Neural progenitor cell (in vitro differentiated cells): Measurements from ENCODE around the gene PRPSAP1. TPM values are rescaled to one million over a fixed set of nuclear protein-coding genes. Genes with fewer than 3 reads are reported as not detected.

Experiments
- DNase-seq: peaks from one replicate; pipeline ENCODE4 v3.0.0-alpha.2; 2016; ENCODE audit warnings: low spot score
- H2AFZ ChIP-seq: fragments of 200-600 bp; sonication (generic); replicated peaks from 2 replicates; pipeline ENCODE4 v1.6.1; 2016; ENCODE audit warnings: antibody characterized with exemption
- H3F3A ChIP-seq: fragments of 200-600 bp; sonication (generic); 2 replicates; pipeline ENCODE4 v1.6.1; 2016; ENCODE audit warnings: antibody characterized with exemption, low read depth
- H3K27ac ChIP-seq: fragments of 200-600 bp; sonication (generic); 2 replicates; pipeline ENCODE4 v1.5.1; 2016; ENCODE audit warnings: mild to moderate bottlenecking
- H3K27me3 ChIP-seq: fragments of 200-600 bp; sonication (generic); 2 replicates; pipeline ENCODE4 v1.6.1; 2016; ENCODE audit warnings: mild to moderate bottlenecking, moderate library complexity
- H3K36me3 ChIP-seq: fragments of 200-600 bp; sonication (generic); 2 replicates; pipeline ENCODE4 v1.5.1; 2016
- H3K4me1 ChIP-seq: fragments of 200-600 bp; sonication (generic); 2 replicates; pipeline ENCODE4 v1.6.1; 2016; ENCODE audit warnings: mixed run types
- H3K4me2 ChIP-seq: fragments of 200-600 bp; sonication (generic); 2 replicates; pipeline ENCODE4 v1.6.1; 2016
- H3K4me3 ChIP-seq: fragments of 200-600 bp; sonication (generic); 2 replicates; pipeline ENCODE4 v1.5.1; 2016
- H3K79me2 ChIP-seq: fragments of 200-600 bp; sonication (generic); 2 replicates; pipeline ENCODE4 v1.6.1; 2016; ENCODE audit warnings: low read depth
- H3K9ac ChIP-seq: fragments of 200-600 bp; sonication (generic); 2 replicates; pipeline ENCODE4 v1.6.1; 2016
- H3K9me3 ChIP-seq: fragments of 200-600 bp; sonication (generic); 2 replicates; pipeline ENCODE4 v1.5.1; 2016; ENCODE audit warnings: low read depth
- H4K20me1 ChIP-seq: fragments of 200-600 bp; sonication (generic); 2 replicates; pipeline ENCODE4 v1.6.1; 2016; ENCODE audit warnings: low read depth
- H3K27ac Mint-ChIP-seq: 3 replicates; pipeline ENCODE4 v1.8.0; 2021; ENCODE audit warnings: mixed read lengths
- H3K27me3 Mint-ChIP-seq: 2 replicates; pipeline ENCODE4 v1.8.0; 2022; ENCODE audit warnings: low read depth, mild to moderate bottlenecking, inconsistent platforms, moderate library complexity, mixed read lengths; ENCODE audit not compliant: insufficient read depth
- H3K36me3 Mint-ChIP-seq: 3 replicates; pipeline ENCODE4 v1.8.0; 2021; ENCODE audit warnings: mixed read lengths
- H3K4me1 Mint-ChIP-seq: 3 replicates; pipeline ENCODE4 v1.8.0; 2021; ENCODE audit warnings: mixed read lengths
- H3K4me3 Mint-ChIP-seq: 3 replicates; pipeline ENCODE4 v1.8.0; 2021; ENCODE audit warnings: mild to moderate bottlenecking, moderate library complexity, mixed read lengths
- H3K9me3 Mint-ChIP-seq: 3 replicates; pipeline ENCODE4 v1.8.0; 2020; ENCODE audit warnings: mixed read lengths
- EZH2 ChIP-seq: fragments of 200-600 bp; sonication (generic); IDR thresholded peaks from 2 replicates; pipeline ENCODE4 v1.6.1; 2017; ENCODE audit warnings: antibody characterized with exemption, mild to moderate bottlenecking, moderate library complexity
- EZH2phosphoT487 ChIP-seq: fragments of 200-600 bp; sonication (generic); IDR thresholded peaks from 2 replicates; pipeline ENCODE4 v1.6.1; 2017; ENCODE audit warnings: antibody characterized with exemption
- total RNA-seq: library from RNA; depleted of rRNA; stranded (reverse); fragments of >200 nt; gene quantifications from 2 replicates; pipeline ENCODE4 v1.2.3, GENCODE V29; 2015; ENCODE audit warnings: low replicate concordance
- TF ChIP-seq, protein P1 (sequence below): fragments of 200-600 bp; sonication (generic); IDR thresholded peaks from 2 replicates; pipeline ENCODE4 v1.5.1; 2017; ENCODE audit warnings: antibody characterized with exemption, mild to moderate bottlenecking

PRPSAP1 gene
- total RNA-seq, 1 donor from 2014 or later = 89.7 TPM

DNA sequence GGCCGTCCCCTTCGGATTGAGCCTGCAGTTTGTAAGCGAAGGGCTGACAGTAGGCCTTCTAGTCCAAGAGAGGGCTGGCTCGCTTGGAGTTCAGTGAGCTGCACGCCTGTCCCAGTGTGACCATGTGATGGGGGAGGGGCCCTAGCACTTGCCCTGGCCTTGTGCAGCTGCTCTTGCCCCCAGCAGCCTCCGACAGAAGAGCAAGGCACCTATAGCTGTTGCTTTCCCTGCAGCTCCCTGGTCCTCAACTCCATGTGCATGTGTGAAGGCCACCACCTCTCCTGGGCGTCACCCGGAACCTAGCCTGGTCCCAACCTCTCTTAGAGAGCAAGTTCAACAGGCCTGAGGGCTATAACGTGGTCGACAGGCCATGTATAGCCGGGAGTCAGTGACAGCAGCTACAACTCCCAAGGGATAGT is 36.3 kb upstream of the PRPSAP1 start:
- Histone ChIP-seq H3K27me3 (peaks cover 18% of the 10 kb centered on the region), H3K4me2 (no peak overlapping the region), H3K27ac (no peak overlapping the region), H3K9me3 (no peaks in the 10 kb centered on the region), H3K4me1 (no peaks in the 10 kb centered on the region), H3K79me2 (no peaks in the 10 kb centered on the region), H3K9ac (no peak overlapping the region), H3K4me3 (no peak overlapping the region), H3F3A (peaks cover 14% of the 10 kb centered on the region), H2AFZ (no peak overlapping the region), H4K20me1 (peaks cover 13% of the 10 kb centered on the region), H3K36me3 (no peaks in the 10 kb centered on the region)
- no peak for DNase-seq
- peaks cover 11% of the 10 kb centered on the region for H3K36me3 Mint-ChIP-seq
- H3K4me1 Mint-ChIP-seq = peaks cover 28% of the 10 kb centered on the region
- H3K27me3 Mint-ChIP-seq = peaks cover 4% of the 10 kb centered on the region
- H3K9me3 Mint-ChIP-seq = no peaks in the 10 kb centered on the region
- TF ChIP-seq EZH2phosphoT487 = no peak
- TF ChIP-seq, protein P1, sequence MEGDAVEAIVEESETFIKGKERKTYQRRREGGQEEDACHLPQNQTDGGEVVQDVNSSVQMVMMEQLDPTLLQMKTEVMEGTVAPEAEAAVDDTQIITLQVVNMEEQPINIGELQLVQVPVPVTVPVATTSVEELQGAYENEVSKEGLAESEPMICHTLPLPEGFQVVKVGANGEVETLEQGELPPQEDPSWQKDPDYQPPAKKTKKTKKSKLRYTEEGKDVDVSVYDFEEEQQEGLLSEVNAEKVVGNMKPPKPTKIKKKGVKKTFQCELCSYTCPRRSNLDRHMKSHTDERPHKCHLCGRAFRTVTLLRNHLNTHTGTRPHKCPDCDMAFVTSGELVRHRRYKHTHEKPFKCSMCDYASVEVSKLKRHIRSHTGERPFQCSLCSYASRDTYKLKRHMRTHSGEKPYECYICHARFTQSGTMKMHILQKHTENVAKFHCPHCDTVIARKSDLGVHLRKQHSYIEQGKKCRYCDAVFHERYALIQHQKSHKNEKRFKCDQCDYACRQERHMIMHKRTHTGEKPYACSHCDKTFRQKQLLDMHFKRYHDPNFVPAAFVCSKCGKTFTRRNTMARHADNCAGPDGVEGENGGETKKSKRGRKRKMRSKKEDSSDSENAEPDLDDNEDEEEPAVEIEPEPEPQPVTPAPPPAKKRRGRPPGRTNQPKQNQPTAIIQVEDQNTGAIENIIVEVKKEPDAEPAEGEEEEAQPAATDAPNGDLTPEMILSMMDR = no peak
- no peak for TF ChIP-seq EZH2
- H3K4me3 Mint-ChIP-seq = no peak overlapping the region
- H3K27ac Mint-ChIP-seq = no peak overlapping the region

DNA sequence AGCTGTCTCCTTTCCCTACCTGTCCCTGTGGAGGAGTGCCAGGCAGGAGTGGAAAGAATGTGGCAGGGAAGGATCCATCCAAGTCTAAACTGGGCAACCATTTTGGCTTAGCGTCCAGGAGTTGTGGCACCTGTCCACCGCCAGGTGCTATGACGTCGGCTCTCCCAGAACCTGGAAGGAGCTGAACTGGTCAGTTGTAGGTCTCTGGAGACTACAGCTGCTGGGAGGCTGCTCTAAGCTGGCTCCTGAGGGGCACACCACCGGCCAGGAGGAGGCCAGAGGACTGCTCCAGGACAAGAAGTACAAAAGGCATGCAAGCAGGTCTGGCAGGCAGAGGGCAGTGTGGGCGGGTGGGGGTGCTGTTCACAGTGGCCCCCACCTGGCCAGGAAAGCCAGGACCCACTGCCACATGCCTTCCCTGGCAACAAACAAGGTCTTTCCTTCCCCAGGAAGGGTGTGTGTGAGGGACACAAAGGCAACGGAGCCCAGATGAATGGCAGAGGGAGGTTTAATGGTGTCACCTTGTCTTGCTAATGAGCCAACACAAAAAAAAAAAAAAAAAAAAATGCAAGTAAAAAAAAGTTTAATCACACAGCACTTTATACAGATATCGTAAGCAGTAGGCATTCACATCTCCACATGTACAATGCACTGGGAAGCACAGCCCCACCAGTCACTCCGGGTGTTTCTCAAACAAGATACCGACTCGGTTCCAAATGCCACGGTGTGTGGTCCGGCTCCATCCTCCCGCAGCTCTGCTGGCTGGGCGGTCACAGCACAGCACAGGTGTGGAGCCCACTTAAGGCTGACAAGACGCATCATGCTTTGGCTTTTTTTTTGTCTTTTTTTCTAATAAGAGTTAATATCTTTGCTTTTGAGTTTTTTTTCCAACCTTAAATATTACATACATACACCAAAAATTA is 35.5 kb upstream of the PRPSAP1 start:
- Histone ChIP-seq H3K4me3 (no peak overlapping the region), H3F3A (peaks cover 19% of the 10 kb centered on the region), H3K4me1 (no peaks in the 10 kb centered on the region), H3K27ac (no peak overlapping the region), H3K36me3 (no peaks in the 10 kb centered on the region), H3K4me2 (no peak overlapping the region), H3K9me3 (no peaks in the 10 kb centered on the region), H2AFZ (no peak overlapping the region), H4K20me1 (peaks cover 14% of the 10 kb centered on the region), H3K9ac (no peak overlapping the region), H3K79me2 (no peaks in the 10 kb centered on the region), H3K27me3 (peaks cover 26% of the 10 kb centered on the region)
- Mint-ChIP-seq H3K4me1 (peaks cover 28% of the 10 kb centered on the region), H3K27ac (no peak overlapping the region), H3K27me3 (peaks cover 4% of the 10 kb centered on the region), H3K4me3 (no peak overlapping the region), H3K9me3 (no peaks in the 10 kb centered on the region), H3K36me3 (peaks cover 11% of the 10 kb centered on the region)
- DNase-seq = no peak
- TF ChIP-seq EZH2phosphoT487 = no peak

DNA sequence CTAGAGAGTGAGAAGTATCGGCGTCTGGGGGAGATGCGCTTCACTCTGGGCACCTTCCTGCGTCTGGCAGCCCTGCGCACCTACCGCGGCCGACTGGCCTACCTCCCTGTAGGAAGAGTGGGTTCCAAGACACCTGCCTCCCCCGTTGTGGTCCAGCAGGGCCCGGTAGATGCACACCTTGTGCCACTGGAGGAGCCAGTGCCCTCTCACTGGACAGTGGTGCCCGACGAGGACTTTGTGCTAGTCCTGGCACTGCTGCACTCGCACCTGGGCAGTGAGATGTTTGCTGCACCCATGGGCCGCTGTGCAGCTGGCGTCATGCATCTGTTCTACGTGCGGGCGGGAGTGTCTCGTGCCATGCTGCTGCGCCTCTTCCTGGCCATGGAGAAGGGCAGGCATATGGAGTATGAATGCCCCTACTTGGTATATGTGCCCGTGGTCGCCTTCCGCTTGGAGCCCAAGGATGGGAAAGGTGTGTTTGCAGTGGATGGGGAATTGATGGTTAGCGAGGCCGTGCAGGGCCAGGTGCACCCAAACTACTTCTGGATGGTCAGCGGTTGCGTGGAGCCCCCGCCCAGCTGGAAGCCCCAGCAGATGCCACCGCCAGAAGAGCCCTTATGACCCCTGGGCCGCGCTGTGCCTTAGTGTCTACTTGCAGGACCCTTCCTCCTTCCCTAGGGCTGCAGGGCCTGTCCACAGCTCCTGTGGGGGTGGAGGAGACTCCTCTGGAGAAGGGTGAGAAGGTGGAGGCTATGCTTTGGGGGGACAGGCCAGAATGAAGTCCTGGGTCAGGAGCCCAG is 33.5 kb upstream of the PRPSAP1 start:
- Histone ChIP-seq H3K4me1 (peaks cover 8% of the 10 kb centered on the region), H3K9ac (no peak overlapping the region), H3K4me2 (no peak overlapping the region), H3K9me3 (no peaks in the 10 kb centered on the region), H3K4me3 (no peak overlapping the region), H3F3A (peaks cover 34% of the 10 kb centered on the region), H3K79me2 (no peaks in the 10 kb centered on the region), H3K36me3 (no peaks in the 10 kb centered on the region), H2AFZ (no peak overlapping the region), H3K27ac (no peak overlapping the region), H3K27me3 (peaks cover 46% of the 10 kb centered on the region), H4K20me1 (peaks cover 14% of the 10 kb centered on the region)
- Mint-ChIP-seq H3K36me3 (peaks cover 6% of the 10 kb centered on the region), H3K9me3 (no peaks in the 10 kb centered on the region), H3K4me1 (peaks cover 30% of the 10 kb centered on the region), H3K27ac (no peak overlapping the region), H3K4me3 (peak overlapping the region; percentile 76), H3K27me3 (peaks cover 10% of the 10 kb centered on the region)
- DNase-seq = no peak
- TF ChIP-seq, protein P1 = no peak
- TF ChIP-seq EZH2 (no peak), EZH2phosphoT487 (no peak)
